Kidney glomerular epithelial cell (primary cell): ENCODE results near the gene METTL8.
A peak's percentile ranks its signal among the peaks of the same experiment; 100 is the strongest.

Source experiments
- DNase-seq: peaks from one replicate; lab custom pipeline; 2025; lab: John Stamatoyannopoulos, UW

Gene METTL8, protein sequence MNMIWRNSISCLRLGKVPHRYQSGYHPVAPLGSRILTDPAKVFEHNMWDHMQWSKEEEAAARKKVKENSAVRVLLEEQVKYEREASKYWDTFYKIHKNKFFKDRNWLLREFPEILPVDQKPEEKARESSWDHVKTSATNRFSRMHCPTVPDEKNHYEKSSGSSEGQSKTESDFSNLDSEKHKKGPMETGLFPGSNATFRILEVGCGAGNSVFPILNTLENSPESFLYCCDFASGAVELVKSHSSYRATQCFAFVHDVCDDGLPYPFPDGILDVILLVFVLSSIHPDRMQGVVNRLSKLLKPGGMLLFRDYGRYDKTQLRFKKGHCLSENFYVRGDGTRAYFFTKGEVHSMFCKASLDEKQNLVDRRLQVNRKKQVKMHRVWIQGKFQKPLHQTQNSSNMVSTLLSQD

DNA sequence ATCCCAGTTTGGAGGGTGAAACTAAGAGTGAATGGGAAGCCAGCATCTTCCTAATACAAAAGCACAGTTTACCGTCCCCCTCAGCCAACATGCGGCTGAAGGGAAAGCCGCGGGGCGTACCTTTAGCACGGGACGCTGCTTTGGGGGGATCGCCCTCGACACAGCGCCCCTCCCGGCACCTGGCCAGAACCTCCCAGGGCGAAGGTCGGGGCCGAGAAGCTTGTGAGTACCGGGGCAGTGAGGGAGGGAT, at the start of gene METTL8:
TSS of gene METTL8 (minus strand) at position 228 of the 250 bp plus-strand sequence. CDS start 41,805 bp downstream, outside the sequence.
- DNase-seq: no peak

DNA sequence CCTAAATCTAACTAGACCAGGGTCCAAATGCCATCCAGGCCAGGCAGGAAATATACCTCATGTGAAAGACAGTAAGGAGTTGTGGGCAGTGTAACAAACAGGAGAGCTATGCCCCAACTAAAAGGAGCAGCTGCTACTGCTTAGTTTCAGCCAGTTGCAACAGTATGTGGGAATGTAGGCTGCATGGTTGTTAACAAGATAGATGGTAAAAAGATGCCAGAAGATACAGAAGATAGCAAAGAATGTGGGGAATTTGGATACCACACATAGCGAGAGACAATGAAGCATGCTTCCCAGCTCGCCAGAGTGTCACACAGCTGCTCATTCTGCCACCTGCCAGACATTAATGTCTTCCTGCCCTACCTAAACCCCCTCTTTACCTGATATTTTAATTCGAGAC, 49.1 kb upstream of the METTL8 start:
- DNase-seq: peak; percentile 37

DNA sequence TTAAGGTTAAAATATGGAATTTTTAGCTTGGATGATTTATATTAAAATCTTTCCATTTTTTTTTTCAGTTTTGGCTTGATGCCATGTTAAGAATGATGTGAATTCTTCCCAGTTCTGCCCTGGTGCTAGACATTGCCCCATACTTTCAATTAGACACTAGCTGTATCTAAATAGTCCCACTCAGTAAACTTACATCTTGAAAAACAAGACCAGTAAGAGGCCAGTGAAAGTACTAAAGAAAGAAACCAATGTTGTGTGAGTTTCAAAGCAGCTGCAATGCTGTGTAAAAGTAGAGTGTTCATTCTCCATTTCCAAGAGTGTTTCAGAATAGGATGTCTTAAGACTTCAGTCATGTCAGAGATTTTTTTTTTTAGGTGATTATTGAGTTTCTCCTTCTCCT, 48.5 kb upstream of the METTL8 start:
- DNase-seq: no peak

DNA sequence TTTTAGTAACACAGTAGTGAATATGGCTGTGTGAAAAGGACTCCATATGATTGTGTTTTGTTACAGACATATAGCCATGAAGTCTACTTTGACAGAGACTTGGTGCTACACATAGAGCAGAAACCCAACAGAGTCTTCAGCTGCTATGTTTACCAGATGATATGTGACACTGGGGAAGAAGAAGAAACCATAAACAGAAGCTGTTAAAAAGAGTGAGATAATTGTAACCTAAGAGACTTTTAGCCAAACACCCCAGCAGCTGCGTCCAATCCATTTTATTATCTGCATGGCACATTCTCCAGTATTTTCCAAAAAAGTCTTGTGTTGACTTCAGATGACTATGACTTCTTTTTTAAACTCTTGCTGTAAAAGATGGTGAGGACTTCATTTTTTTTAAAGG, 47.1 kb upstream of the METTL8 start:
- DNase-seq: no peak

DNA sequence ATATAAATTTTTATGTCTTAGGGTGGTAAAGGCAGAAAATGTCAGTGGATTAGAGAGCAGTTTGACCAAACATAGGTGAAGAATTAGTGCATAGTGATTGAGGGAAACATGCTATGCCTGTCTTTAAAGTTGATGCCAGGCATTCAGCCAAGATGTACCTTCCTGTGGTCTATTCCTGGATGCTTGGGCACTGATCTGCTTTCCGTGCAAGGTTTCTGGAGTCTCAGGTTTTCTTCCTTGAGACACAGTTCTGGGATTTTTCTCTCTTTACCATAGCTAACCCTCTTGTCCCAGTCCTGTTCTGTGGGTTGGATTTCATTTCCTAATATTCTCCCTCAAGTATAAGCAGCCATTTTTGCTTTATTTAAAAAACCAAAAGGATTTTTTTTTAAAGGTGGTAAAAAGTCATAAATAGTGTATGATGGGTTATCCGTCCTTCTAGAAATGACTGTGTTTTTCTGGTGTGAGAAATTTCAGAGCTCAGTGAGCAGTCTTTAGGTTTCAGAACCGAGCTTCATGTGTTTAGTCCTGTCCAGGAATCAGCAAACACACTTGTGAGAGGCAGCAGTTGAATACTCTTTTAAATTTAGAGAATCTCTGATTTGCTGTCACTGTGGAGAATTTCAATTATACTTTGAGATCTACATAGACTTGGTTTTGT, 45.5 kb upstream of the METTL8 start:
- no peak for DNase-seq

DNA sequence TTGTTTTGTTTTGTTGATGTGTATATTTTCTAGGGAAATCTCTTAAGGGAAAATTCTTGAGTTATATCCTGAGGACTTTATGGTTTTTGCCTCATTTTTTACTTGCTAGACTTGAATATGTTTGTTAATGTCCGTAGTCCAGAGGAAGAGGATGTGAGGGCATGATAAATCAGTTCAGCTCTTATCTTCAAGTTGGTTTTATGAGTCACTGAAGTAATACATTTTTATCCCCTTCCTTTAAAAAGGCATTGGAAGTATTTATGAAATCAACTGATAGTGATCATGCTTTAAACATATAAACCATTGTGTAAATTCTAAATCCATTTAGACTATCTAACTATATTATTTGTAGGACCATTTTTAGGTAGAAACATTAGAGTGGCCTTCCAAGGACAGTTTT, 44.6 kb upstream of the METTL8 start:
- DNase-seq: no peak

DNA sequence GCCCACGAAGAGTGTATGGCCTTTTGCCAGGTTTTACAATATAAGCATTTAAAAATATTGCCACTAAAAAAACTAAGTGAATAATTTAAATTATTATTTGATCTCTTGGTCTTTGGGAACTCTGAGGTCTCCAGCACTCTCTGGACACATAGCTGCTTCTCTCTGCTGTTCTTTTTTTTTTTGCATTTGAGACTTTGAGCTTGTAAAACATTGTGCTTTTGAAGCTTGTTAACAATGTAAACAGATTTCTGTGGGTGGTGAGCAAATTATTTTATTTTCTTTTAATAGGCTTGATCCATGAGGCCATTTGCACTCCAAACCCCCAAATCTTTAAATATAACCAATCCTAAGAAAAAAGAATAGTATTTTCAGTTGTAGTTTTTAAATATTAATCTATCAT, 42.2 kb upstream of the METTL8 start:
- no peak for DNase-seq

DNA sequence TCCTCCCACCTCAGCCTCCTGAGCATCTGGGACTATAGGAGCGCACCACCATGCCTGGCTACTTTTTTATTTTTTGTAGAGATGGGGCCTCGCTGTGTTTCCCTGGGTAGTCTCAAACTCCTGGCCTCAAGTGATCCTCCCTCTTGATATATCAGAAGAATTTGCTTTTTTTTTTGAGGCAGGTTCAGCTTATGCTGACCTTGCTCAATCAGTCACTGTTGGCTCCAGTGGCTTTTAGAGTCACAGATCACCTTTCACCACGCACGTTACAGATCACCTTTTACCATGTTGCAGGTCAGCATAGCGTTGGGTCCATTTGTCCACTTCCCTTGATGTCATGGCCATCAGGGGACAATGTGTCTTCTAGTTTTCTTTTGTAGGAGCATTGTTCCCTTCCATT, 36.3 kb upstream of the METTL8 start:
- DNase-seq: no peak

DNA sequence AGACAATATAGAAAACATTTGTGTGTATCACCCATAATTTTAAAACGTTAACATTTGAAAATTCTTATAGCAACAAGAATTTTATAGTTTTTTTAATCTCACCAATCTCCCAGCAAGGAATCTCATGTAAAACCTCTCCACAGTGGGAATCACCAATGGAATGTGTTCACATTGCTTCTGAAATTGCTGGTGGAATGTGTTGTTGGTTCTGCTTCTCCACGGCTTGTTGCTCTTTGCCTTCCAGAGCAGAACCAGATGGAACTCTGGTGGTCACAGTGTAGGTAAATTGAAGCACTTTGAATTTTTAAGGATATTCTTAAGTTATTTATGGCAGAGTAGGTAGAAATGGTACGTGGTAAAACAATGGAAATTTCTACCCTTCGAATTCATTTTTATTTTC, 35.4 kb upstream of the METTL8 start:
- DNase-seq: peak; percentile 70

DNA sequence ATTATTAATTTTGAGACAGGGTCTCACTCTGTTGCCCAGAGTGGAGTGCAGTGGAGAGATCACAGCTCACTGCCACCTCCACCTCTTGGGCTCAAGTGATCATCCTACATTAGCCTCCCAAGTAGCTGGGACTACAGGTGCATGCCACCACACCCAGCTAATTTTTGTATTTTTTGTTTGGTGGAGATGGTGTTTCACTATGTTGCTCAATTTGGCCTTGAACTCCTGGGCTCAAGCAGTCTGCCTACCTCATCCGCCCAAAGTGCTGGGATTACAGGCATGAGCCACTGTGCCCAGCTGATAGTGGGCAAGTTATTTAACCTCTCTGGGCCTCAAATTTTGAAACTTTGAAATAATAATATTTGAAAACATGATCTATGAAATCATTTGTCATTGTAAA, 26.7 kb upstream of the METTL8 start:
- DNase-seq: no peak

DNA sequence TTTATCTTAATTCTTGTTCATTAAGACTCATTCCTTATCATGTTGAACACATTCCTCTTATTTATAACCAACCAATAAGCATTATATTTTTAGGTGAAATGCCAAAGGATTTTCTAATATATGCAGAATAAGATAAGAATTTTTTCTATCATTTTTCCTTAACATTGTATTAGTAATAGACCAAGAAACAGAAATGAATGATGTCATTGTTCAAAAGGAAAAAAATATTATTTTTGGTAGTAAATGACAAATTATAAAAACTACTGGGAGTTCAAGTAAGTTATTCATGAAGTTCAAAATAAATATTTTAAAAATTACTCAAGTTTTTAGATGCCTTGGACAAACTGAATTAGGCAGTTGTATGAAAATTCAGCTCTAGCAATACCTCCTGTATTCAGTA, 25.7 kb upstream of the METTL8 start:
- no peak for DNase-seq

DNA sequence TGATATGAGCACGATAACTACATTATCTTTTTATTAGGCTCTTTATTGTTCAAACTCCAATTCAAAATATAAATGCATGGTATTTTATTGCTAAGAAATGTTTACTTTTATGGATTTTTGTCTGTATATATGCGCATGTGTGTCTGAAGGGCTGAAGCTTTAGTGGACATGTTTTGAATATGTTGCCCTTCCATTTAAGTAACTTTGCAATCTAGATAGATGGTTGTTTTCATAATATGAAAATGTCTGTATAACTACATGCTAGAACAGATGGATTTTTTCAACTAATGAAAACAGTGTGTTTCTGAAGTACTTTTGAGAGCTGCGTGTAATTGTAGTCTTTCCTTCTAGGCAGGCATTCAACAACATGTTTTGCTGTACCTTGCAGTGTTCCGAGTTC, 19.0 kb upstream of the METTL8 start:
- DNase-seq: no peak

DNA sequence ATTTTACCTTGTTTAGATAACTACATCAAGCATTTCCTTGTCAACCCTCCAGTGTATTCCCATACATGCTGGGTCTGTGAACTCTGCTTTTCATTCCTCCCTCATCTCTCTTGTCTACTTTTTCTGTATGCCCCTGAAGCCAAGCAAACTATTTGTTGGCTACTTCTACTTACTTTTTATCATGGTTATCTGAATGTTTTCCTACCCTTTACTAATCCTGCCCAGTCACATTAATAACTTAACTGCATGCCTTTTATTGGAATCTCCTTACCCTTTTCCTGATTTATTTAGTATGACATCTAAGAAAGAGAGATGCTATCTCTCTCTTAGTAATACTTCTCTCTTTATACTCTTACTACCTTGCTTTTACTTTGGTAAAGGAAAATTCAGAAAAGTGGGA, 17.3 kb upstream of the METTL8 start:
- no peak for DNase-seq

DNA sequence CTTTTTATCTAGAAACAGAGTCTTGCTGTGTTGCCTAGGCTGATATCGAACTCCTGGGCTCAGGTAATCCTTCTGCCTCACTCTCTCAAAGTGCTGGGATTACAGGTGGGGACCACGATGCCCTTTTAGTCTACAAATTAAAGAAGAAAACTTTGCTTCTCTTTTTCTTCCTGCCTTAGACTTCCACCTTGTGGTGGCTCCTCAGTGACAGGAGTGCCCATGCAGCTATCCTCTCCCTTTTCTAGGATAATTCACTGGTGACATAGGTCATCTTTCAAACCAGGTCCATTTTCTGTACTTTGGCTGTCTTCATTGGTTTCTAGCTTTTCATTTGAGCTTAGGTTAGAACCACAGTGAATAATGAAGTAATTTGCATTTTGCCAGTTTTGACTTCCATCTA, 13.9 kb upstream of the METTL8 start:
- DNase-seq: no peak

DNA sequence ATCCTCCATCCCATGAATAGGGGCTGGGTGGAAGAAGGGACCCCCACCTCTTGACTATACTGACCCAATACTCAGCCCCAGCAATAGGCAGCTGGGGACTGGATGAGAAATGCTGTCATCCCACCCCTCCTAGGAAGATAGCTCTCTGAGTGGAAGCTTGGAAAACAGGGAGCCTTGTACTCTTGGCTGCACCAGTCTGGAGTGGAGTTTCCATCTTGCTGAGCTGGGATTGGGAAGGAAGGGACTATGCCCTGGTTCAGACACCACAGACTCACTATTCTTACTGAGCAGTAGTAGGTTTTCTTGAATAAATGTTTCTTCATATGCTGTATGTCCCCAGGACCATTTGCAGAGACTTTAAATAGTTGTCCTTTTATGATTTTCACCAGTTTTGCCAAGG, 7.7 kb upstream of the METTL8 start:
- no peak for DNase-seq

DNA sequence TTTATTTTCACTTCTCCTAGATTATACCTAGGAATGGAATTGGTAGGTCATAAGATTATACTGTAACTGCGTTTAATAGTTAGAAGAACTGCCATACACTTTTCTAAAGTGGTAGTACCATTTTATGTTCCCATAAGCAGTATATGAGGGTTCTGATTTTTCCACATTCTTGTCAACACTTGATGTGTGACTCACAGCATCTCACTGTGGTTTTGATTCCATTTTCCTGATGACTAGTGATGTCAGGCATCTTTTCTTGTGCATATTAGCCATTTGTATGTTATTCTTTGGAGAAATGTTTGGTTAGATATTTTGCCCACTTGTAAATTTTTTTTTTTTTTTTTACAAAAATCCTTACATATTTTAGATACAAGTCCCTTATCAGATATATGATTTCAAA, 2.5 kb upstream of the METTL8 start:
- peak; percentile 69 for DNase-seq

DNA sequence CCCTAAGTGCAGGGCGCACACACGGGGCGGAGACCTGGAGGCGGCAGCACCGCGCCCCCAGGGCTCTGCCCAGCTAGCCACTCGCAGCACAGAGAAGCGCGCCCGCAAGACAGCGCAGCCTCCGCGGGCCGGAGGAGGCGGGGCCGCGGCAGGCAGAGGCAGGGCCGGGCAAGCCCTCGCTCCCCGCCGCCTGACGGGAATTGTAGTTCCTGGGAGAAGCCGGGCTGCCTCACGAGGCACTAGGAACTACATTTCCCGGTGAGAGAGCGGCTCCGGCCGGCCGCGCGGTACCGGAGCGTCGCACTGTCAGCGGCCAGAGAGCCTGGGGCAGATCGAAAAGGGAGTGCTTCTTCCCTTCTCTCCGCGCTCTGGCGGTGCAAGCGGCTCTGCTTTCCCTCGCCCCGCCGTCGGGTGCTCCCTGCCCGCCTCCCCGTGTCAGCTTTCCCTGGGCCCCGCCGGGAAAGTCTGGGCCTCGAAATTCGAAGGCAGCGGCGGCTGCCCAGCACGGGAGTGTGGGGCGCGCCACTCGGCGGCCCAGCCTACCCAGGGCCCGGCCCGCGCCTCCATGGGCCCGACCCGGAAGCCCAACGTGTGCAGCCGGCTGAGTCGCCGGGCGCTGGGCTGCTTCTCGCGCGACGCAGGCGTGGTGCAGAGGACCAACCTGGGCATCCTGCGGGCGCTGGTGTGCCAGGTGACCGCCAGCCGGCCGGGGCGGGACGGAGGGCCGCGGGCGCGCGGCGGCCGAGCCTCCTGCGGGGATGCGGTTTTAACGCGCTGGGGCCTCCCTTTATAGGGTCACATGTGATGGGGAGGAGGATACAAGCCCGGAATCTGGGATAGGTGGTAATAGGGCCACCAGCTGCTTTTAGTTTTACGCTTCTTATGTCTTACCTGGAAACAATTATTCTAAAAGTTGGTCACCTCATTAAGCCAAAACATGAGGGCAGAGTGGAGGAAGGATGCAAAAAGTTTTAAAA, 511 bp upstream of the METTL8 start, which contains the start of gene DCAF17:
TSS of gene DCAF17 (plus strand) at position 214 of the 977 bp plus-strand sequence. CDS start at position 566, 352 bp downstream.
- DNase-seq: peak; percentile 93

DNA sequence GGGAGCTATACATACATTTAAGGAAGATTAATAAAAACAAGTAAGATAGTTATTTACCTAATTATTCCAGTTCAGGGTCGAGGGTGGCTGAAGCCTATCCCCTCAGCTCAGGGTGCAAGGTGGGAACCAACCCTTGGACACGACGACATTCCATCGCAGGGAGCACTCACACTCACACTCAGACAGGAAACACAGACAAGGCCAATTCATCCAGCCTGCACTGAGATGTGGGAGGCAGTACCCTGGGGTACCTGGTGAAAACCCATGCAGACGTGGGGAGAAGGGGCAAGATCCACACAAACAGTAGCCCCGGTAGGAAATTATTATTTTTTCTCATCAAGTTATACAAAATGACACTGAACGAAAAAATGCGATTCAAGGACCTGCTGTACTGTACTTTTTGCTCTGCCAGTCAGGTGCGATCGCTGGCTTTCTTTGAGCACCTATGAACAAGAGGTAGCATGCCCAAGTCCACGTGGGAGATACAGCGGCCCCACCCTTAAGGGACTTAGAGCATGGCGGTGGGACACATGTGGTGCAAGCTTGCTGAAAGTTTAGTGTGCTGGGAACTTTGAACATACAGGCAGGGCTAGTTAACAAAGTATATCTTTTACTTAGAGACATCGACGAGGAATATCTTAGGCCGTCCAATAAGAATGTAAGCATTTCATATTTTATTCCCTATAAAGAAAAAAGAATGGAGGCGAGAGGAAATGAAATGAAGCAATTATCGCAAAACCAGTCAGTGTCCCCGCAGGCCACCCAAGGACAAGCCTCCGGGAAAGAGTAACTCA, 624 bp downstream of the METTL8 start:
- DNase-seq: peak; percentile 53

DNA sequence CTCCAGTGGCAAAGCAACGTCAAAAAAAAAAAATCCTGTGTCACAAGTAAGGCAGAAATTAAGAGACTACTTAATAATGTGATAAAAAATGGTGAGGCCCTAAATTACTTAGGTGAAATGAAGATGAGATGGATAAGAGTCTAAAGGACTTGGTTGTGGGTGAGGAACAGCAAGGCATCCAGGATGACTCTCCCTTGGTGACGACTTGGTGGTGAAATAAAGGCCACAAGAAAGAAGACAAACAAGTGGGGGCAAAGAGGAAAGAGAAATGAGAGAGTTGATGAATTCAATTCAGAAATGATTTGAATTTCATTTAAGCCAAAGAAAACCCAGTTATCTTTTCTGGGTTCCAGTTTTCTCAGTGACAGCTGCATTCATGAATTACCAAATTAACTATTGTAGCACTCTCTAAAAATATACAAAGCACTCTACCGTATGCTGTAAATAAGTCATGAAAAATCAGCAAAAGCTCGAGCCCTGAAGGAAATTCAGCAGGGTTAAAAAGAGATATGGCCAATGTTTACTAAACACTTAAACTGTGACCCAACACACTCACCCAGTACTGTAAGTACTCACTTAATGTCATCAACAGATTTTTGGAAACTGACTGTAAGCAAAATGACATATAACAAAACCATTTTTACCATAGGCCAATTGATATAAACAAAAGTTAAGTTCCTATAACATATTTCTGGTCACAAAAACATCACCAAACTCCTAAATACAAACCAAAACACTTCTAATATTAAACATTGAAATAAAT, 1.4 kb downstream of the METTL8 start:
- DNase-seq: no peak

DNA sequence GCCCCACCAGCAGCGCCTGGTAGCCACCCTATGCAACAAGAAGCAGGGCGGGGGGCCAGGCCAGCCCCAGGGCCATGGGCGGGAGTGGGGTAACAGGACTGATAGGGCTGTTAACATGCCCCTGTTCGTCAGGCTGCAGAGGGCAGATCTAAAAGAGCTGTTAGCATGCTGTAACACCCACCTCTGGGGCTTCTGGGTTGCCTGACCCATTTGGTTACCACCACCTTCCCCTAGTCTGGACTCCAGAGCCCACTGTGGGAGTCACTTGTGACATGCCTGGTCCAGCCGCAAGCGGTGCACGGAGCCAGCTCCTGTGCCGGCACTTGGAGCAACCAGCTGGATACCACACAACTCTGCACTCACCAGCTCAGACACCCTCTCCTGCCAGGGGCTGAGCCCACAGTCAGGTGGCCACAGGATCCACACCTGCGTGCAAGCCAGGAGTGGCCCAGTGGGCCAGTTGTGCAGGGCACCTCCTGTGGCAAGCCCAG, 2.1 kb downstream of the METTL8 start:
- no peak for DNase-seq
